HG03108 (cell line): ENCODE results near the gene LY6G6F.

Experiments
- ATAC-seq: cut with Tn5 transposase; IDR thresholded peaks from one replicate; pipeline ENCODE4 v1.9.1; 2021; ENCODE audit warnings: moderate library complexity; ENCODE audit not compliant: unreplicated experiment

Gene LY6G6F, protein sequence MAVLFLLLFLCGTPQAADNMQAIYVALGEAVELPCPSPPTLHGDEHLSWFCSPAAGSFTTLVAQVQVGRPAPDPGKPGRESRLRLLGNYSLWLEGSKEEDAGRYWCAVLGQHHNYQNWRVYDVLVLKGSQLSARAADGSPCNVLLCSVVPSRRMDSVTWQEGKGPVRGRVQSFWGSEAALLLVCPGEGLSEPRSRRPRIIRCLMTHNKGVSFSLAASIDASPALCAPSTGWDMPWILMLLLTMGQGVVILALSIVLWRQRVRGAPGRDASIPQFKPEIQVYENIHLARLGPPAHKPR

DNA sequence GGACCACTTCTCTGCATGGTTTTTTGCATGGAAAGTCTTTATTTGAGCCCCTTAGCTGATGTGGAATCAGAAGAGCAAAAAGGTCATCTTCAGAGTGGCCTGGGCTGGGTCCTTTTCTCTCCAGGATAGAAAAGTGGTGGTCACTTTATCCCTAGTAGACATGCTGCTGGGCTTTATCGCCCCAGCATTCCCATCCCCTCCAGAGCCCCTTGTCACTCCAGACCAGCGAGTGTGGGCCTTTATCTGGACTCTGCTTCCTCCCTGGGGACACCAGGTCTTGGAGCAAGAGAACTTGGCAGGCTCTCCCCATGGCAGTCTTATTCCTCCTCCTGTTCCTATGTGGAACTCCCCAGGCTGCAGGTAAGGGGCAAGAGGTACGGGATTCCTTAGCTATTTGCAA is at the start of gene LY6G6F:
TSS of gene LY6G6F (plus strand) at position 268 of the 400 bp plus-strand sequence. CDS start at position 309, 41 bp downstream.
- no peak for ATAC-seq

DNA sequence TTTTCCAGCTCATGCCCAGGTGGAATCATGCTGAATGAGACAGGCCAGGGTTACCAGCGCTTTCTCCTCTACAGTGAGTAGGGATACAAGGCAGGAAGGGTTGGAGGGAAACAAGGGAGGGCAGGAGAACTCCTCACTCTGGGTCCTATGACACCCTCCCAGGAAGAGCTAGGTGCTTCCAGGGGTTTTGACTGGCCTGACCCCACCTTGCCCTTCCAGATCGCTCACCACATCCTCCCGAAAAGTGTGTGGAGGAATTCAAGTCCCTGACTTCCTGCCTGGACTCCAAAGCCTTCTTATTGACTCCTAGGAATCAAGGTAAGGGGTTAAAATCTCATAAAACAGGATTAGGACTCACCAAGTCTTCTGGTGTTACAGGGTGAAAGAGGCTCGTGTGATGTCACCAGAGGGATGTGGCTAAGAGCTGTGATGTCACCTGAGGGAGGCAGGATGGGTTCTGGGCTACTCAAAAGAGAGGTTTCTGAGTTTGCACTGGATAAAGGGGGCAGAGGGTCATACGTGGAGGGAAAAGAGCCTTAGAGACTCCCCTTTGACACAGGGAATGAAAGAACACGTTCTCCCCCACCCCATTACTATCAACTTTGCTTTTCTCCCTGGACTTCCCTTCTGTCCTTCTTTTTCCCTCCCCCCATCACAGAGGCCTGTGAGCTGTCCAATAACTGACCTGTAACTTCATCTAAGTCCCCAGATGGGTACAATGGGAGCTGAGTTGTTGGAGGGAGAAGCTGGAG is 49.1 kb upstream of the LY6G6F start:
- ATAC-seq, result no peak

DNA sequence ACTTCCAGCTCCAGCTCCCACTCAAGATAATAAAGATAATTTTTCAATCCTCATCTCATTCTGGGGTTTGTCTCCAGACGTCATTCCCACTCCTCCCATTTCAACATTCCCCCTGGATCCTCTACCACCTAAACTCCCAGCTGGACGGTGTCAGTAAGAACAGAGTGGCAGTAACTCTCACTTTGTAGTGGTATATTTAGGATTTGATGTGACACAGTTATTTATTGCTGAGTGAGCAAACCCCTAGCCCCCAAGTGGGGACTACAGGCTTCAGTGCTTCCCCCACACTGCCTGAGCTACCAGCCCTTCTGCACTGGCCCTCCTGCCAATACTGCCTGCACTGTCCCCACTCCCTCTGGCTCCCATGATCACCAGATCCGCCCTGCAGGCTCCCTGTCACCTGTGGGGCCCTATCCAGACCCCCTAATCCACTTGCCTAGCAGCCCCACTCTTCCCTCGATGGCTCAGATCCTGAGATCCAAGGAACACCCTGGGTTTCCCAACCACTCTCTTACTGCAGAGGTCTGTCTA is 48.4 kb upstream of the LY6G6F start:
- no peak for ATAC-seq

DNA sequence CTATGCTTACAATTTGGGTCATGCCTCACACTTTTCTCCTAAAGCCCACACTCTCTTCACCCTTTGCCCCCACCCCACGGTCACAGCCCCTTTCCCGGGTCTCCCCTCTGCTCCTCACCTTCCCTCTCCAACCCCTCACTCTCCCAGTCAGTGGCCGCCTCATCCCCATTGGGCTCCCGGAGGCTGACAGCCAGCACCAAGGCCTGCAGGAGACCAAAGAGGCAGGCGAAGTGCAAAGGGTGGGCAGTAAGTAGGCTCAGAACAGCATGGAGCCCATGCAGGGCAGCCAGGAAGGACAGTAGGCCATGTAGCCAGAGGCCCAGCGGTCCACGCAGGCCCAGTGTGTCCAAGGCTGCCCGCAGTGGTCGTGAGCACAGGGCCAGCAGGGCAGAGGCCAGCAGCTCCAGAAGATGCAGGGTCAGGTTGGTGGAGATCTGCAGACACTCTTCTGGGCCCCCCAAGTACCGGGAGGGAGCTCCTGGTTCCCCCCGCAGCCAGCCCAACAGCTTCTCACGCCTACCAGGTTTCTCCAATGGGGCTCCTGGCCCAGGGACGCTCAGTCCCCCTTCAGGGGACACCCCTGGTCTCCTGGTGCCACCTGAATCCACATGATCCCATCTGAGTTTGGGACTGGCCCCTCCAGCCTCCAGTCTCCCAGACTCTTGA is 47.5 kb upstream of the LY6G6F start:
- ATAC-seq, result no peak

DNA sequence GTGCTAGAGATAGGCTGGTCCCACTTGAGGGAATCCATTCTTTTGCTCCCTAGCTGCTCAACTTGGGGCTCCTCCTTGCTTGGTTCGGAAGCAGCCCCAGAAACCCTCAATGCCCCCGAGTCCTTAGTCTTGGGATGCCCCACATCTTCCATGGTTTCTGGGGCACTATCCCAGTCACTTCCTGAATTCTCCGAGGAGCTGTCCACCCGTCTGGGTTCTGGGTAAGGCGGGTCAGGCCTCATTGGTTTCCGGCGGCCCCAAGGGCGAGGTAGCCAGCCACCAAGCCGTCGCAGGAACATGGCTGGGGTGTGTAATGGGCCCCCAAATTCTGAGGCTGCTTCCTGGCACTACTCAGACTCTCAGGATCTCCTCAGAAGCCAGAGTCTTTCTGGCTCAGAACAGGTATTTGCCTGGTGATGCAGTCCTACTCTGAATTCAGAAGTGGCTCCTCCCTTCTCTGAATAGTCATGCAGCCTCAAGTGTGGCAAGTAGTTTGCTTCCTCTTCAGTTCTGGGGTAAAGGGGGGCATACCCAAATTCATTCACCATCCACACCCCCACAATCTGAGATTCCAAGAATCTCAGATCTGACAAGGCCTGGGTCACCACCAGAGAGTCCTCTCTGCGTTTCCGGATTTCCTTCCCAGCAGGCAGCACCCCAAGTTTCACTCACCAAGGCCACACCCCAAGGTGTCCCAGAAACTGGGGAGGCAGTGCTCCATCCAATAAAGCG is 46.9 kb upstream of the LY6G6F start:
- ATAC-seq, result no peak

DNA sequence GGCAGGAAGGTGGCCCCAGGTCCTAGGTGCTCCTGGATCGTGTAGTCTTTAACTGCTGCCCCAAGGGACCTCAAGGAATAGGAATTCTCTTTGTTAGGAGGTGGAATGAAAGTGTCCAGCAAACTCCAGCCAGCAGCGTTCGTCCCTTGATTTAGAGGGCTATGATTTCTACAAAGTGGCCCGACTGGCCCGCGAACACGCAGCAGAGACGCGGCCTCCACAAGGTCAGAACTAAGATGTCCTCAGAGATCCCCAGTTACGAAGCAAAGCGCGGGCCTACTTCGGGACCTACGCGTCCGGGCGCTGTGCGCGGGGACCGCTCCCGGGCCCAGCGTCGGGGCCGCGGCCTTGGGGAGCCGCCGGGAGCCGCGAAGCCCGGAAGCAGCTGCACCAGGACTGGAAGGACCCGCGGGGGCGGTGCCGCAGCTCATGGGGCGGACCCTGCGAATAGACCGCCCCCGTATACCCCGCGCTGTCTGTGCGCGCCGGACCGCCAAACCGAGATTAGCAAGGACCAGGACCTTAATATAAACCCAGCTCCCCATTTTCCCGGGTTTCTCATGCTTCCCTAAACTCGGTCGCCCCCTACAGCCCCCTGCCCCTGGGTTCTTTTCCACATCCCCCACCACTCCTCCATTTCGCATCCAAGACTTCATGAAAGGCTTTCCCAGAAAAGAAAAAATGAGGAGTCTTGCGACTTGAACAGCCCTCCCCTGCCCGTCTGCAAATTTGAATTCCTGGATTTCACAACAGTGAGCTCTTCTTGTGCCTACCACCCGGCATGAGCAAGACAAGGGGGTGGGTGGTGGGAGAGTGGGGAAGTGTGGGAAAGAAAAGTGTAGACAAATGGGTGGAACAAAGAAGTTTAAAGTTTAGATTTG is 46.0 kb upstream of the LY6G6F start, which contains the start of gene C6orf47:
TSS of gene C6orf47 (minus strand) at position 398 of the 881 bp plus-strand sequence. CDS start 831 bp downstream, outside the sequence.
- ATAC-seq, result peak; percentile 48

DNA sequence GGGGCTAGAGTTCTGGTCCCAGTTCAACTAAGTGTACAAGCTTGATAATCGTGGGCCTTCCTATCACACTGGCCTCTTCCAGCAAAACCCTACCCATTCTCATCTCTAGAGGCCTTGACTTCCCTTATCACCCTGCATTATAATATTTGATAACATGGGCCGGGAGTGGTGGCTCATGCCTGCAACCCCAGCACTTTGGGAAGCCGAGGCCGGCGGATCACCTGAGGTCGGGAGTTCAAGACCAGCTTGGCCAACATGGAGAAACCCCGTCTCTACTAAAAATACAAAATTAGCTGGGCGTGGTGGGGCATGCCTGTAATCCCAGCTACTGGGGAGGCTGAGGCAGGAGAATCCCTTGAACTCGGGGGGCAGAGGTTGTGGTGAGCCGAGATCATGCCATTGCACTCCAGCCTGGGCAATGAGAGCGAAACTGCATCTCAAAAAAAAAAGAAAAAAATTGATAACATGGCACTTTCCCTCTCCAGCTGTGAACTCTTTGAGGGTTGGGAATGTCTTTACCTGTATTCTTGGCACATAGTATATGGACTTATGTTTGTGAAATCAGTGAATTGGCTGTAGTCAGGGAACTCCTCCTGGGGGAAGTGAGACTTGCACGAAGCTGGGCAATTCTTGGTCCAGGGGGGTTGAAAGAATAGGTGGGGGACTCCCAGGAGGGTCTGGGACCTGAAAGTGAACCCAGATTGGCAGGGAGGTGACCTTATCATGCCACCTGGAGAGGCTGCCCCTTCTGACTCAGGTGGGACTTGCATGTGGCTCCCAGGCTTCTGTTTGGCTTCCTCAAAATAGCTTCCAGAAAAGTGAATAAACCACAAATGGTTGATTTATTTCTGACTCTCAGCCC is 45.2 kb upstream of the LY6G6F start:
- ATAC-seq, result no peak

DNA sequence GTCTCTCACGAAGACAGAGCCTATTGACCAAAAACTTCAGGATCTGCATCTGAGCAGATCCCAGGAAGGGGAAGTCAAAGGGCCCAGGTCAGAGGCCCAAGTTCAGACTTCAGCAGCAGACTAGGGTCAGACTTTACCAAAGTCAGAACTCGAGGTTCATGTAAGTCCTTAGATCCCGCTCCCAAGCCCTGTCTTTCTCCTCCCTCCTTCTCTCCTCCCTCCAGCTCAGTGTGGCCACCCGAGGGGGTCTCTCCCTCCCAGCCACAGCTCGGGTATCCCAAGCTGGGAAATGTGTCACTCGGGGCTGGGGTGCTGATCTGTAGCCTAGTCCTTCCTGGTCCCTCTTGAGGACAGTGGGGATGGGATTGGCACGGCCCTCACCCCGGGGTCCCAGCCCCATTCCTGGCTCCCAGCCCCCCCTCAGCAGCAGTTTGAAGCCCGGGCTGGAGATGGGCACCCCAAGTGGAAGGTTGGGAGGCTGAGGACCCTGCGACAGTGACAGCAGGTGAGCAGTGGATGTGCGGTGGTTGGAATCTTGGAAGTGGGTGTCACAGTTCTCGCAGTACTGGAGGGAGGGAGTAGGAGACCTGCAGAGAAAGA is 44.4 kb upstream of the LY6G6F start:
- ATAC-seq, result no peak

DNA sequence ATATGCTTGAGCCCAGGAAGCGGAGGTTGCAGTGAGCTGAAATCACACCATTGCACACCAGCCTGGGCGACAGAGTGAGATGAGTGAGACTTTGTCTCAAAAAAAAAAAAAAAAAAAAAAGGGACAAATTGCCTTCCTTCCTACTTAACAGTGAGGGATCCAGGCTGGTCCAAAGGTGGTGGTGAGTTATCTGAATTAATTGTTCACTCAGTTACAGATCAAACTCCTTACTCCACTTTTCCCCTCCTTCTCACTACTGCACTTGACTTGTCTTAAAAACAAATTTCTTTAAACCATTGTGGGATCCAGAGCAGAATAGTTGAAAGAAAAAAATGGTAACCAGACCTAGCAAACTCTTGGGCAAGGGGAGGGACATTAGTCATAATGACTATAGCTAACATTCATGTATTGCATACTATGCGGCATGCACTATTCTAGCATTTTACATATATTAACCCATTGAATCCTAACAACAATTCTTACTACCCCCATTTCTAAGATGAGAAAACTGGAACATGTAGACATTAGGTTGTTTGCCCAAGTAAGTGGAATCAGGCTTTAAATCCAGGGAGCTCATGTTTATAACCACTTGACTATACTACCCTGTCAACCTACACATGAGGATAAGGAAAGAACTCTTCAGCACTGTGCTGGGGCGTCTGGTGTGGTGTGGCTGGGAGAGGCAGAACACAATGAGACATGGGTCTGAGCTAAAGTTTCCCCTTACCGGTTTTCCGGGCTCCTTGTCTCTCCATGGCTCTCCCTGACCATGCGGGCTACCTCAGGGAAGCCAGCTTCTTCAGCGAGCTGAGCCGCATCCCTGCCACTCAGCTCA is 43.3 kb upstream of the LY6G6F start:
- ATAC-seq, result no peak

DNA sequence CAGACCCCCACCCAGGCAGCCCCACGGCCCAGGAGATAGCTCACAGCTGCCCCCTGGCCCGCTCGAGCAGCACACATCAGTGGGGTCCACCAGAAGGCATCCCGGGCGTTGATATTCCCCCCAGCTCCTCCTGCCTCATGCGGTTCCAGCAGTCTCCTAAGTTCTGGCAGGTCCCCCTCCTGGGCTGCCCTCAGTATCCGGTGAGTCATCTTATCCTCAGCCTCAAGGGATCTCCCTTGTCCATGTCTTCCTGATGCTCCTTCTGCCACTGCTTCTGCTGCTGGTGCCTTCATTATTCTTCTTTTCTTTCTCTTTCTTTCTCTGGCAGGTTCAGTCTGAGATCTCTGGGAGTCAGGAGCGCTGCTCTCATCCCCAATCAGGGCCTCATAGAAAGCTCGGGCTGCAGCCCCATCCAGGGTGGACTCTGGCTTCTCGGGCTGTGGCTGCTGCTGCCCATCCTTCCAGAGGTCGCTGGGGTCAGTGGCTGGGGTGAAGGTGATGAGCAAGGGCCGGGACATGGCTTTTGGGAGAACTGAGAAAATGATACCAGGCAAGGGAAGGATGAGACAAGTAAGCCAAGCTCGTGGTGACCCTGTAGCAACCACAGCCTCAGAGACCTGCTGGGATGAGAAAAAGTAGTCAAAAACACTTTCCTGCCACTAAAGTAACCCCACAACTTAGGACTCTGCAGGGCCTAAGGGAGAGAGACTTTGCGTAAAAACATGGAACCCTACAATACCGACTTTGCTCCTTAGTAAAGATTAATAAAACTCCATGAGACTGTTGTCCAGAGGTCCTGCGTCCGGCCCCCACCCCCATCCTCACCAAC is 42.5 kb upstream of the LY6G6F start:
- no peak for ATAC-seq

DNA sequence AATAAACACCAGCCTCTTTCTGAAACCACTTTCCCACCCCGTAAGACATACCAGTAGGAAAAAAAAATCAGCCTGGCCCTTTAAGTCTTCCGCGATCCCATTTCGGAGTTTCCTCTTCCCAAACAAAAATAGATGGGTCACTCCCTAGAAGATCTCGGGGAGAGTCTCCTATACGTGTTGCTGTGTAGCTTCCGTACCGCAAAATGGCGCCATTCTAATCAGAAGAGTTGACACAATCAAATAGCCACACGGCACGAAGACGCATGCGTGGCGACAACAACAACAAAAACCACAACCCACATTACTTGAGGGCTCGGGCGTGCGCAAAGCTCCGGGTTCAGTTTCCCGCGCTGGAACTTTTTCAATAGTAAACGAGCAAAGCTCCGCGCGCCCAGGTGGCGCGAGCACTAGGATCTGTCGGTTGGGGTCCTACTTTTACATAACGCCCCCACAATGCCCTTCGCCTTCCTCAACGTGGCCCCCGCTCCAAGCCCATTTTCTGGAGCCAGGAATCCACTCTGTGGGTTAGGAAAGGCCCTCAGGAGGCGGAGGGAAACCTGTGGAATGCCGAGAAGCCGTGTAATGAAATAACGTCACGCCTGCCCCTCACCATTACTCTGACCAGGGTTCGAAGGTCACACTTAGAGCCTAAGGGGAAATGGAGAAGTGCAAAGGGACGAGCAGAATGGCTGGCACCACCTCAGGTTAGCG is 41.7 kb upstream of the LY6G6F start, which contains the start of gene GPANK1:
TSS of gene GPANK1 (minus strand) at position 208 of the 711 bp plus-strand sequence. CDS start 519 bp downstream, outside the sequence.
- ATAC-seq, result peak; percentile 27

DNA sequence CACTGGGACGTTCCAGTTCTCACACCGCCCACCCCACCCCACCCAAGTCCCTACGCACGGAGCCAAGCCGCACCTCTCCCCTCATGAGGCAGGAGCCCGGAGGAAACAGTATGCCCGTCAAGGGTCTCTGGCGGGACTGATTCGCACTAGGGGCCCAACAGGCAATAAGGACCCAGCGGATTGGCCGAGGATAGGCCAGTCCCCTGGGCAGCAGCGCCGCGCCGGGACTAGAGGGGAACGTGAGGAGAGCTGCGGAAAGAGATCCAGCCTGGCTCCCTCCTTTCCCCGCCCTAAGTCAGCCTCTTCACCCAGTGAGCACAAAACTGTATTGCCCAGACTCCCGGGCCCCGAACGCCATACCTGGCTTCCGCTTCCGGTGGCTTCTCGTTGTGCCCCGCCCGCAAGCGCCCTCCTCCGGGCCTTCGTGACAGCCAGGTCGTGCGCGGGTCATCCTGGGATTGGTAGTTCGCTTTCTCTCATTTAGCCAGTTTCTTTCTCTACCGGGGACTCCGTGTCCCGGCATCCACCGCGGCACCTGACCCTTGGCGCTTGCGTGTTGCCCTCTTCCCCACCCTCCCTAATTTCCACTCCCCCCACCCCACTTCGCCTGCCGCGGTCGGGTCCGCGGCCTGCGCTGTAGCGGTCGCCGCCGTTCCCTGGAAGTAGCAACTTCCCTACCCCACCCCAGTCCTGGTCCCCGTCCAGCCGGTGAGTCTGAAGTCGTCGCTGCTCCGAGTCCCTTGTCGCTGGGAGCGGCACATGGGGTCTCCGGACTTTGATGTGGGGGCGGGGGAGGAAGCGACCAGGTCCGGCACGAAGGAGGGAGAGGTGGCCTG is 40.9 kb upstream of the LY6G6F start, which contains the start of gene CSNK2B:
TSS of gene CSNK2B (plus strand) at position 580 of the 836 bp plus-strand sequence. CDS start 752 bp downstream, outside the sequence.
- peak; percentile 75 for ATAC-seq

DNA sequence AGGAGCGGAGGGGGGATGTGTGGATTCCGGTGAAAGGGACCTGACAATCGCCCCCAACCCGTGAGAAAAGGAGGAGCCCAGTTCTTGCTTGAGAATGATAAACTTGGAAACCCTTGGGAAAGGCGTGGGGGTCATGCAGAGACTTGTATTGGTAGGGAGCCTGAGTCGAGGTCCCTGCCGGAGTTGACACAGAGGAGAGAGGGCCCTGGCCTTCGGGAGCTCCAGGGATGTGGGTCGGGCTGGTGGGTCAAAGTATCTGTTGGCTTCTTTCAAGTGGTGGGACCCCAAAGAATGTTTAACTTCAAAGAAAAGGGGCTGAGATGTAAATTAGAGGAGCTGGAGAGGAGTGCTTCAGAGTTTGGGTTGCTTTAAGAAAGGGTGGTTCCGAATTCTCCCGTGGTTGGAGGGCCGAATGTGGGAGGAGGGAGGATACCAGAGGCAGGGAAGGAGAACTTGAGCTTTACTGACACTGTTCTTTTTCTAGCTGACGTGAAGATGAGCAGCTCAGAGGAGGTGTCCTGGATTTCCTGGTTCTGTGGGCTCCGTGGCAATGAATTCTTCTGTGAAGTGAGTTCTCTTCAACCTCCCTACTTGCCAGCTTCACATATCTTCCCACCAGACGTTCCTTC is 40.2 kb upstream of the LY6G6F start:
- no peak for ATAC-seq

DNA sequence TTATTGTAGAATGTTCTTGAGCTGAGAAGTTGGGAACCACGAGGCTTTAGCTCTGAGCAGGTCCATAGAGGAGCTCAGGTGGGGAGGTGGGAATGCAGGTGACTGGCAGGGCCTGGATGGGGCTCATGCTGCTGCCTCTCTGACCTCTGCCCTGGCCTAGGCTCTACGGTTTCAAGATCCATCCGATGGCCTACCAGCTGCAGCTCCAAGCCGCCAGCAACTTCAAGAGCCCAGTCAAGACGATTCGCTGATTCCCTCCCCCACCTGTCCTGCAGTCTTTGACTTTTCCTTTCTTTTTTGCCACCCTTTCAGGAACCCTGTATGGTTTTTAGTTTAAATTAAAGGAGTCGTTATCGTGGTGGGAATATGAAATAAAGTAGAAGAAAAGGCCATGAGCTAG is 37.0 kb upstream of the LY6G6F start, which contains the start of gene LY6G5B:
TSS of gene LY6G5B (plus strand) at position 301 of the 400 bp plus-strand sequence. CDS start 975 bp downstream, outside the sequence.
- no peak for ATAC-seq
